H1 (cell line): ENCODE results near the gene PRRG1. TPM values are rescaled to one million over a fixed set of nuclear protein-coding genes. Genes with fewer than 3 reads are reported as not detected.

ENCODE experiments used
- CEBPB ChIP-seq: IDR thresholded peaks from 2 replicates; pipeline ENCODE4 v1.6.1; 2012; ENCODE audit warnings: low read depth, low read length
- CHD2 ChIP-seq: IDR thresholded peaks from 2 replicates; pipeline ENCODE4 v1.6.1; 2012; ENCODE audit warnings: low read length, improper control_type of control experiment
- CHD7 ChIP-seq: fragments of 300-600 bp; sonication (generic); IDR thresholded peaks from 2 replicates; pipeline ENCODE4 v1.7.1; 2012; ENCODE audit warnings: low read length, moderate library complexity, mild to moderate bottlenecking, inconsistent platforms; ENCODE audit not compliant: insufficient replicate concordance
- GABPA ChIP-seq: IDR thresholded peaks from 2 replicates; pipeline ENCODE4 v1.6.1; 2011; ENCODE audit warnings: mild to moderate bottlenecking, low read length, moderate library complexity, borderline replicate concordance; ENCODE audit not compliant: insufficient read depth
- GTF2F1 ChIP-seq: IDR thresholded peaks from 2 replicates; pipeline ENCODE4 v1.6.1; 2012; ENCODE audit warnings: low read depth, low read length, improper control_type of control experiment, borderline replicate concordance
- HDAC6 ChIP-seq: IDR thresholded peaks from one replicate; pipeline ENCODE4 v1.7.1; 2012; ENCODE audit warnings: low read depth, mild to moderate bottlenecking, inconsistent platforms, low read length, moderate library complexity
- RXRA ChIP-seq: IDR thresholded peaks from 2 replicates; pipeline ENCODE4 v1.6.1; 2011; ENCODE audit warnings: low read depth, mild to moderate bottlenecking, low read length, moderate library complexity; ENCODE audit not compliant: insufficient read depth
- SAP30 ChIP-seq: fragments of 300-600 bp; sonication (generic); IDR thresholded peaks from 2 replicates; pipeline ENCODE4 v1.7.1; 2012; ENCODE audit warnings: low read length, moderate library complexity, mild to moderate bottlenecking, inconsistent platforms; ENCODE audit not compliant: insufficient read depth, insufficient replicate concordance
- SIX5 ChIP-seq: IDR thresholded peaks from 2 replicates; pipeline ENCODE4 v1.6.1; 2011; ENCODE audit warnings: mild to moderate bottlenecking, low read depth, low read length
- SP4 ChIP-seq: IDR thresholded peaks from 2 replicates; pipeline ENCODE4 v1.6.1; 2012; ENCODE audit warnings: low read length, inconsistent platforms
- polyA plus RNA-seq, 7 experiments: library from polyadenylated mRNA; depleted of rRNA in 3 of 7; stranded (reverse) in 5 of 7; unstranded in 2 of 7; fragments of >200 nt in 5 of 7; fragments of 200-250 nt in 2 of 7; gene quantifications; 1 replicate in 5 of 7; 2 replicates in 1 of 7; 4 replicates in 1 of 7; pipeline versions ENCODE4 v1.2.1 to v1.2.3, GENCODE V29; 2011 to 2013; ENCODE audit warnings: missing spikeins in 2 of 7, mixed read lengths in 2 of 7
- total RNA-seq: library from RNA; stranded (reverse); fragmentation: NEBNext Ultra II Directional; extraction: Animal tissue kit (Norgen Biotek cat#: 25700); gene quantifications from 2 replicates; pipeline ENCODE4 v1.2.1, GENCODE V29; 2021

PRRG1 gene
- total and polyA plus RNA-seq, 2 of the 8 experiments (the other 6 are each of a cell fraction or from before 2014, with no cell fraction given): 10.2 to 10.5 TPM

GRCh38 chrX:37487271-37487670 is 138.1 kb downstream of the PRRG1 start (continued):
- TF ChIP-seq CHD7 (no peak), SP4 (no peak), RXRA (no peak), CHD2 (no peak), SIX5 (no peak), HDAC6 (no peak), GABPA (no peak), GTF2F1 (no peak), SAP30 (no peak), CEBPB (no peak)
